HG03066 (cell line): ENCODE results near the gene SLC44A5.
"Not testable (repeated sequence)": the region's sequence is repeated elsewhere in the genome, so short reads cannot be mapped to it uniquely, and the experiment has no call there.

Experiments used
- ATAC-seq: cut with Tn5 transposase; IDR thresholded peaks from one replicate; pipeline ENCODE4 v1.9.1; 2021; ENCODE audit warnings: low read depth; ENCODE audit not compliant: unreplicated experiment

Gene SLC44A5

DNA sequence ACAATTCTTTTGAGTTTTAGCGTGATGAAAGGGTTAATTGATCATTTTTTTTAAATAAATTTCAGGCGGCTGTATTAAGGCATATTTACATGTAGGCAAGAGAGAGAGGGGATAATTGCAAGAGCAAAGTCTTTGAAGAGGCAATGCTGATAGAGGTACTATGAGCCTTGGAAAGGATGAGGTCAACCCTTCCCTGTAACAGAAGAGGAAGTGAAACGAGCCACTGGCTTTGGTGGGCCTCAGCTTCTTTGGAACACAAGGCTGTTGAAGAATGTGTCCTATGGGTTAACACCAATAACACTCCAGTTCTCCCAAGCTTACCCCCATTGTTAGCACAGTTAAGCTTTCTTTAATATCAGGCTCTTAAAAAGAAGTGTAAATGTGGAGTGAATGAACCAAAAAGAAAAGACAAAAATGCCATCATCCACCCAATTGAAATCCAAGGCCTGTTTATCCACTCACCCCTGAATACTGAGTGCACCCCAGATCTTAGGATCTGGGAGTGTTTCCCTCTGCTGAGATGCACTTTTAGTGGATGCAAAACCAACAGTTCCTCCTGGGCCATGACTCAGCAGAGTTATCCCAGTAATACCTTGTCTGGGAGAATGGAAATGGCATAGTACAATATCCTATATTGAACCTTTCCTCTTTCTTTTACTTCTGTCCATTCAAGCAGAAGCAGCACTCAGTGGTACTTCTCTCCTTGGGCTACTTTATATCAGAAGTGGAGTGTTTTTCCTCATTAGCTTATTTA lies 216.4 kb downstream of the SLC44A5 start:
- ATAC-seq: peak; percentile 45

DNA sequence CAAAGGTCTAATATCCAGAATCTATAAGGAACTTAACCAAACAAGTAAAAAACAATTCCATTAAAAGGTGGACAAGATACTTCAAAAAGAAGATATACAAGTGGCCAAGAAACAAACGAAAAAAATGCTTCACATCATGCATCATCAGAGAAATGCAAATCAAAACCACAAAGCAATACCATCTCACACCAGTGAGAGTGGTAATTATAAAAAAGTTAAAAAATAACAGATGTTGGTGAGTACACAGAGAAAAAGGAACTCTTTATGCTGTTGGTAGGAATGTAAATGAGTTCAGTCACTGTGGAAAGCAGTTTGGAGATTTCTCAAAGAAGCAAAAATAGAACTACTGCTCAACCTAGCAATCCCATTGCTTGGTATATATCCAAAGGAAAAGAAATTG lies 218.6 kb downstream of the SLC44A5 start:
- ATAC-seq: peak; percentile 88

DNA sequence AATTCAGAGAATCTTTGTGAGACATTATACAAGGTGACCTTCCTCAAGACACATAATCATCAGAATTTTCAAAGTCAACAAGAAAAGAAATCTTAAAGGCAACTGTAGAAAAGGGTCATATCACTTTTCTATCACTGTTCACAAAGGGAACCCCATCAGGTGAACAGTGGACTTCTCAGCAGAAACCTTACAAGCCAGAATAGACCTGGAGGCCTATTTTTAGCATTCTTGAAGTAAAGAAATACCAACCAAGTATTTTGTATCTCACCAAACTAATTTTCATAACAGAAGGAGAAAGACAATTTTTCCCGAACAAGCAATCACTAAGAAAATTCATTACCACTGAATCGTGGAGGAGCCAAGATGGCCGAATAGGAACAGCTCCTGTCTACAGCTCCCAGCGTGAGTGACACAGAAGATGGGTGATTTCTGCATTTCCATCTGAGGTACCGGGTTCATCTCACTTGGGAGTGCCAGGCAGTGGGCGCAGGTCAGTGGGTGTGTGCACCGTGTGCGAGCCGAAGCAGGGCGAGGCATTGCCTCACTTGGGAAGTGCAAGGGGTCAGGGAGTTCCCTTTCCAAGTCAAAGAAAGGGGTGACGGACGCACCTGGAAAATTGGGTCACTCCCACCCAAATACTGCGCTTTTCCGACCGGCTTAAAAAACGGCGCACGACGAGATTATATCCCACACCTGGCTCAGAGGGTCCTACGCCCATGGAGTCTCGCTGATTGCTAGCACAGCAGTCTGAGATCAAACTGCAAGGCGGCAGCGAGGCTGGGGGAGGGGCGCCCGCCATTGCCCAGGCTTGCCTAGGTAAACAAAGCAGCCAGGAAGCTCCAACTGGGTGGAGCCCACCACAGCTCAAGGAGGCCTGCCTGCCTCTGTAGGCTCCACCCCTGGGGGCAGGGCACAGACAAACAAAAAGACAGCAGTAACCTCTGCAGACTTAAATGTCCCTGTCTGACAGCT lies 235.2 kb downstream of the SLC44A5 start:
- not testable (repeated sequence) for ATAC-seq

DNA sequence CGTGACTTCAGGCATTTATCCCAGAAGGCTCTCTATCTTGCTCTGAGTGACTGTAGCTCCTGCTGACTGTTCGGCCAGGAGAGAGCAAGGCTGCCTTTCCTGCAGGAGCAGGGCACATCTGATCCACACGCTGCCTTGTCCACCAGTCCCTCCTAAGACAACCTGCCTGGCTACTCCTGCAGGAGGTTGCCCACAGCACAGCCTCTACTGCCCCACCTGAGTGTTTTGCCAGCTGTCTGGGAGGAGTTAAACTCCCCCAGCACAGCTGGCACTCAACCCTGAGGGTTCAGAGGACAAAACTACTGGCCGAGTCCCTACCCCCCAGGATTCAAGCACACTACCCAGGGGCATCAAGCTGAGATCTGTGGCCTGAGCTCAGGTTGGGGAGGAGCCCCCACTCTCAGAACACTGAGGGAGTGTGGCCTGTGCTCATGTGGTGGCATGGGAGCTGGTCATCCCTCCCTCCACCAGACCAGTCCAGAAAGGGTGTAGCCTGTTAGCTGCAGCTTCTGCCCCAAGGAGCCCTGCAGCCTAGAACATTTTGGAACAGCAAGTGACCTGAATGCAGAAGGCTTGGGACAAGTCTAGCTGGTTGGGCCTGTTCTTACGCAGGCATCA lies 237.3 kb downstream of the SLC44A5 start:
- no peak for ATAC-seq

DNA sequence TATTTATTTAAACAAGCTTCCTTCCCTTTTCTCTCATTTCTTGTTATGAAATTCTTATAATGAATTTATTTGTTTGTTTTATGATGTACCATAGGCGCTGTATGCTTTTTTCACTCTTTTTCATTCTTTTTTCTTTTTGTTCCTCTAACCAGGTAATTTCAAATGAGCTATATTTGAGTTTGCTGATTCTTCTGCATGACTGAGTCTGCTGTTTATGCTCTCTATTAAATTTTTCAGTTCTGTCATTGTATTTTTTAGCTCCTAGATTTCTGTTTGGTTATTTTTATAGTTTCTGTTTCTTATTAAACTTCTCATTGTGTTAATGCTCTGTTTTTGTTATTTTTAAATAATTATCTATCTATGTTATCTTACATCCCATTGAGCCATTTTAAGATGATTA lies 244.3 kb downstream of the SLC44A5 start:
- no peak for ATAC-seq

DNA sequence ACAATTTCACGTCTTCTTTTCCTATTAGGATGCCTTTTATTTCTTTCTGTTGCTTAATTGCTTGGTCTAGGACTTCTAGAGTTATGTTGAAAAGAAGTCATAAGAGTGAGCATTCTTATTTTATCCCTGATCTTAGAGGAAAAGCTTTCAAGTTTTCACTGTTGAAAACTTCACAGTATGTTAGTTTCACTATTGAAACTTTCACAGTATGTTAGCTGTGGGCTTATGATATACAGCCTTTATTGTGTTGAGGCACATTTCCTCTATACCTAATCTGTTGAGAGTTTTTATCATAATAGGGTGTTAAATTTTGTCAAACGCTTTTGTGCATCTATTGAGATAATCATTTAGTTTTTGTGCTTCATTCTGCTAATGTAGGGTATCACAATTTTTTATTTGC lies 249.7 kb downstream of the SLC44A5 start:
- no peak for ATAC-seq

DNA sequence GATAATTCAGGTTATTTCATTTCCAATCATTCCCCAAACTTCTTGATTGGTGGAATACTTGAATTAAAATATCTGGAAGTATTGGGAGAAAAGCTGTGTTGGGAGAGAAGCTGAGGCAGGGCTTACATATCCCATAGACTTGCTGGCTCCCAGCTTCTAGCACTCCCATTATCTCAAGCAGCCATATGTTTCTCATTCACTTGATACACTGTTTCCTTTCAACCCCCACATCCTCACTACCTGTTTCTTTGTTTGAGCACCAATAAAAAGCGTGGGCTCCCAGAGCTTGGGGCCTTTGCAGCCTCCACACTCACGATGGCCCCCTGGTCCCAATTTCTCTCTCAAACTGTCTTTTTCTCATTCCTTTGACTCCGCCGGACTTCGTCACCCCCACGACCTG lies 256.6 kb downstream of the SLC44A5 start:
- not testable (repeated sequence) for ATAC-seq

DNA sequence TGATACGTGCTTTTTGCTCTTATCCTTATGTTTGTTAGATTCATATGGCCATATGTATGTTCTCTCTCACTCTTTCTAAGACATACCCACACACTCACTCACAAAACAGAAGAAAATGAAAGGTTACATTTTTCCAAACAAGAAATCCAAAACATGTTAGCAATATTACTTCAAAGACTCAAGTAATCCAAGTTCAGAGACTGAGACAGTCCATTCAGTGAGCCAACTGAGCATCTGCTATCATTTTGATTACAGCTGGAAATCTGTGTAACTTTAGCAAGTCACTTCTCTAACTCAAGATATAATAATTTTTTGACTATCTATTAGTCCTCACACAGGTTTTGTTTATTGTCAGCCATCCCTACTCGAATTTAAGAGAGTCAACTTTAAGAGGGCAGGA lies 257.9 kb downstream of the SLC44A5 start:
- no peak for ATAC-seq

DNA sequence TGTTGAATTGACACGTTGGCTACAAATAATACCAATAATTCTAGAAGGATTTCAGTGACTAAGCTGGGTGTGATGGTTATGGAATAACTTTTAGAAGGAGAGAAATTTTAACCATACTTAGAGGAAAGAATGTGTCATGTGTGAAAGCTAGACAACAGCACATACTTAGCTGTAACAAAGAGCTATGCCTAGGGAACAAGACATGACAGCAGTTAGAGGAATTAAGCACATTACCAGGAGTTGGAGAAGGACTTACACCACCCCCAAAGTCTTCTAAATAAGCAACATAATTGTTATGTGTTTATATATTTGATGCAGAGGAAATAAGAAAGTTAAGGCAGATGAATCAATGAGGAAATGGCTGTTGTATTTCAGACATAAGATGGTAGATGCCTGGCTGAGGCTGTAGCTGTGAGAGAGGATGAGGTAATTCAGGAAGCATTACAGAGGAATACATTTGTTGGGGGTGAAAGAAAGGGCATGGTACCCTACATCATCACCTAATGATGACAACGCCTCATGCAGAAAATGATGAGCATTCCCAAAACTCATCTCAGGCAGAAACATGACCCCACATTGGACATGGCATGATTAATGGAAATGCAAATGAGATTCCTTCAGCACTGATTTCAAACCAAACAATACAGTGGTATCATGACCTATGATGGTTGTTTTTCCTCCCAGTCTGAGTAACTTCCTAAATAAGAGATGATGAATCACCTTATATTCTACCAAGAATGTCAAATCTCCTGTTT lies 265.2 kb downstream of the SLC44A5 start:
- ATAC-seq: no peak

DNA sequence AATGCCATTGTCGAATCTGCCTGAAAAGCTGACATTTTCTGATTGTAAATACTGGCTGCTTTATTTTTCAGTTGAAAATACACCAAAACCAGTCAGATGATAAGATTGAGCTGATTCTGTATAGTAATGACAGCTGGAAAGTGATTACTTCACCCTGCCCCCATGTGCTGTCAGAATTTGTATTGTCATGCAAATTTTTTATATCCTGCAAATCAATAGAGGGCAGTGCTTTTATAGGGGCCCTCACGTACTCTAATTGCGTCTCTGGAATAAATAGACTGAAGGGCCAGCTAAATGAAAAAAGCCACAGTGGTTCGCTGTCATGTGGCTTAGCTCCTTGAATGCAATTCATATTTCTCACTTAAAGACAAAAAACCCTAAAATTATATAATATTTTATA lies 268.1 kb downstream of the SLC44A5 start:
- no peak for ATAC-seq

DNA sequence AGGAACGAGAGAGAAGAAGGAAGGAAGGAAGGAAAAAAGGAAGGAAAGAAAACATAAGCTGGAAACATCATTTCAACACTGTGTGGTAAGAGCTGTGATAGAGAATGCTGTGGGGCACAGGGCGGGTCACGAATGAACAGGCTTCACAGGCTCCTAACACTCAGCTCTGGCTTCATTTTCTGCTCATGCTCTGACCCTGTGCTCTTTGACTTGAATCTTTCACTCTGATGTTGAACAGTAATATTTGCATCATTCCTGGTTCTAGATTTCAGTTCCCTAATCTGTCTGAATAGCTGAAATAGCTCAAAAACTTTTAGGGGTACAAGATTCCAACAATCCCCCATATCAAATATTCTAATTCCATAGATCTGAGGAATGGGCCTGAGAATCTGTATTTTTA lies 269.4 kb downstream of the SLC44A5 start:
- peak; percentile 63 for ATAC-seq

DNA sequence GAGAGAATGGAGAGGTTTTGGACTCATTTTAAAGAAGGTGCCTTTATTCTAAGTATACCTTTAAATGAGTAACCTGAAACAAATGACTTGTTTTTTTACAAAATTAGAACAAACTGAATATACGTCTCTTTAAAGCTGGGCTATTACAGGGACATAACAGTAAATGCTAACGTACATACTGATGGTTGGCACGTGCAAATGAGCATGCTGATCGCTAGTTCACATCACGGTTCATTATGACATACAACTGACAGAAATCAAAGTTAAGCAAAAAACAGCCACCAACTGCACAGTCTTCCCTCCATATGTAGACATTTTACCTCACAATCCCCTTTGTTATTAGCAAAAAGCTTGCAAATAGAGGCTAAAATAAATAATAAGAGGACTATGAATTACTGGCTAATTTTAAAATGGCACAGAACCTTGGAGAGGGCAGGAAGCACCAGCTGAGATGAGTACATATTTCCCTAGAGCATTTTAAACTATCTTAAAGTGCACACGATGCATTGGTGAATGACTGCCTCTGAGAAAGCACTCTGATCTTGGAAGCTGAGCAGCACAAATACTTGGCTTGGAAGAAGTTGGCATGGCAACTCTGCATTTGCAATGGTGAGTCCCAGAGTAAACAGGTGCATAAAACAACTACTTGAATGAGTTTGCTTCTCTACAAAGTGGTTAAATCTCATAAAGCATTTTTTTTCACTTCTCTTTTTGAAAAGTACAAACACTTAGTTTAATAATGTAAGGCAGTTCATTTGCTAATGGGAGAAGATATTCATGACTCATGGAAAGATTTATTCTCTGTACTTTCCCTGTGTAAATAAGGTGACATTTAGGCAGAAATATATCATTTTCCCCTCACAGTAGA lies 272.1 kb downstream of the SLC44A5 start:
- ATAC-seq: peak; percentile 90

DNA sequence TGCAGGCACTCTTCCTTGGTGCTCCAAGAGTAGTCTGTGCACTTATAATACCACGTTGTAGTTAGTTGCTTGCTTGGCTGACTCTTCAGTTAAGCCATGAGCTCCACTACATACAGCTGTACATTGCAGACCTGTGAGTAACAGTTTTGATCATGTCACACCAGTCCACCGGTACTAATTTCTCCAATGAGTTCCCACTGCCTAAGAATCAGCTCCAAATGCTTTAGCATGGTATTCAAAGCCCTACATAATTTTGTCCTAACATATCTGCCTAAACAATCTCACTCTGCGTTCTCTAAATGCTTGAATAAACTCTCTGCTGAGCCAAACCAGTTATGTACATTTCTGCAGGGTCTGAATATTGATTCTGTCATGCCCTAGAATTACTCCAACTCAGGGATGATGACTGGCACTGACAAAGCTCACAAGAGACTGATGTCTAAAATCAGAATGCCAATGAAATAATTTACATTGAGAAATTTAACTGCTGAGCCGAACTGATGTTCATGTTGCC lies 276.0 kb downstream of the SLC44A5 start:
- no peak for ATAC-seq

DNA sequence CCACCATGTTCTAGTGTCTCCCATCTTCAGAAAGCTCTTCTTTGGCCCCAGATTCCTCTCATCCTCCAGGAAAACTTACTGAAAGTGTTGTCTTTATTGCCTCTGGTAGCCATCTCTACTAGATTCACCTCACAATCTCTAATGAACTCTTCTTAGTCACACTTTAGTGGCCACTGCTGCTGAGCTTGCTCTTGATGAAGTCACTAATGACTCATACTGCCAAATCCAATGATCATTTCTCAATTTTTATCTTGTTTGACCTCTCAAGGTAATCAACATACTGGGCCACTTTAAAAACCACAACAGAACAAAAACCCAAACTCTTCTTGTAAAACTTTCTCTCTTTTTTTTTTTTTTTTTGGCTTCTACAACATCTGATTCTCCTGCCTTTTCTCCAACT lies 280.3 kb downstream of the SLC44A5 start:
- no peak for ATAC-seq

DNA sequence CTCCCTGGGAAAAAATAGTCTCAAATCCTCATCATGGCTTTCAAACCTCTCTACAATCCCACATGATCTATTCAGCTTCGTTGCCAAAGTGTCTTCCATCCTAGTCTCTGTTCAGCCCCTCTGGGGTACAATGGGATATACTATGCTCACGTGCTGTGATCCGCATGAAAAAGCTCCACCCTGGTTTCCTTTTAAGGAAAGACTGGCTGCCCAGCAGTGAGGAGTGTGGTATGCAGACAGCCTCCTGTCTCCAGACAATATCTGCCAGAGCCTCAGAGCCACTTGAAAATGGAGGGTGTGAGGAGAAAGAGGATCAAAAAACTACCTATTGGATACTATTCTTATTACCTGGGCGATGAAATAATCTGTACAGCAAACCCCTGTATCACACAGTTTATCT lies 282.2 kb downstream of the SLC44A5 start:
- ATAC-seq: no peak

DNA sequence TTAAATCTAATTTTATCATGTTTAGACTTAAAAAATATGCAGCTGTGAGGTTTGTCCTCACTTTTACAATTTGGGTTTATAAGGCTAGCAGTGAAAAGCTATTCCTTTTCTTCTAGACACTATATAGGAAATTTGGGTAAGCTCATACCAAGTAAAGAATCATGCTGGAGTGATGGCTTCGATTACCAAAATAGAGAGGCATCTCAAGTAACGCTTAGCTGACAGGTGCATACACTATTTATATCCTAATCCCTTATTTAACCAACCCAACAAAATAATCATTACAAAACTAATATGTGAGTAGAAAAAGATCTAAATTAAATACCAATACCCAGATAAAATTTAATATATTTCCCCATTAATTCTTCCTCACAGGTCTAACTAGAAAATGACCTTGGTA lies 283.5 kb downstream of the SLC44A5 start:
- ATAC-seq: no peak

DNA sequence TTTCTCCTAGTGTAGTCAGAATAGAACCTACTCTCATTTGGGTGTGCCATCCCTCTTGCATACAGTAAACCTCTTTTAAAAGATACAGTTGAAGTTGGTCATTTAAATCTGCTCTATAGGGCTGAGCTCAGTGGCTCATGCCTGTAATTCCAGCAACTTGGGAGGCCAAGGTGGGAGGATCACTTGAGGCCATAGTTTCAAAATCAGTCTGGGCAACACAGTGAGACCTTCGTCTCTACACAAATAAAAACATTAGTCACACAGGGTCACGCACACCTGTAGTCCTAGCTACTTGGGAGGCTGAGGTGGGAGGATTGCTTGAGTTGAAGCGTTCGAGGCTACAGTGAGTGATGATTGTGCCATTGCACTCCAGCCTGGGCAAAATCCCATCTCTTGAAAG lies 292.9 kb downstream of the SLC44A5 start:
- no peak for ATAC-seq

DNA sequence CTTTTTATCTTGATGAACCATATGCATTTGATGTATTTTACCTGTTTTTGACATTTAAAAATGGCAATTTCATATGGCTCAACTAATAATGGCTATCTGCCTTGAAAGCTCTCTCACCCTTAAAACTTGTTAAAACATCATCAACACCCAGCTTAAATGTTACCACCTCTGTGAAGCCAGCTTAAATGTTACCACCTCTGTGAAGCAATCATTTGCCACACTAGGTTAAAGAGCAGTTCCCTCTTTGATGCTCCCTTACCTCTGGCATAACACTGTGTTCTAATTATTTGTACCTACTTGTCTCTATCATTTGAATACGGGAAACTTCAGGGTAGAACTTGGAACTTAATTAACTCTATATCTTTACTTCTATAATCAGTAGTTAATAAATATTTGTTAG lies 294.7 kb downstream of the SLC44A5 start:
- no peak for ATAC-seq

DNA sequence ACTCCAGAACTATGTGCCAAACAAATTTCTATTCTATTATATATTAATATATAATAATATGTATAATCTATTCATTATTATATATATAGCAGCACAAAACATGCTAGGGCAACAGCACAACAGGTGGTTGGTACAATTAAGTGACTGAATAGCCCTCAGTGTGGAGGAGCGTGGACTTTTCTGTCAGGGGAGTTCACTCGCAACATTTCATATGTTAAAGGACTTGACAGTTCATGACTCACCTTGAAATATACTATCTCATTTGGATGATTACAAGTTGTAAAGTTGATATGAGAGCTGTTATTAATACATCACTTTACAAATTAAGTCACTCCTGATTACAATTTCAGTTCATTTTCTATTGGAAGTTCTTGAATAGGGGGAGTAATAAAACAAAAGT lies 298.3 kb downstream of the SLC44A5 start:
- no peak for ATAC-seq
